K562 (cell line): ENCODE results near the gene PTPRT.

Experiments
- CEBPG ChIP-seq, 3 experiments: fragments of 200-800 bp in 1 of 3; sonication (Bioruptor generic) in 1 of 3; sonication (generic) in 1 of 3; formaldehyde crosslinking in 1 of 3; IDR thresholded peaks in 2 of 3; conservative IDR thresholded peaks in 1 of 3; 2 replicates each; pipeline versions ENCODE4 v1.6.1 to v1.8.0; 2016 to 2022; ENCODE audit warnings: missing compliant biosample characterization in 2 of 3, missing genetic modification characterization in 2 of 3, mild to moderate bottlenecking in 1 of 3, missing genetic modification reagents in 1 of 3
- CHCHD3 ChIP-seq: fragments of 250-450 bp; sonication (Bioruptor Pico); IDR thresholded peaks from 2 replicates; pipeline ENCODE4 v2.1.2; 2022; ENCODE audit warnings: mild to moderate bottlenecking
- CTCF ChIP-seq, 3 experiments: IDR thresholded peaks in 2 of 3; conservative IDR thresholded peaks in 1 of 3; 2 replicates each; pipeline ENCODE4 v1.5.1; 2011 to 2012; ENCODE audit warnings: low read length in 3 of 3, mild to moderate bottlenecking in 3 of 3, control low read depth in 2 of 3, improper control_type of control experiment in 1 of 3, inconsistent platforms in 1 of 3, low read depth in 1 of 3, mixed read lengths in 1 of 3, moderate library complexity in 1 of 3; ENCODE audit not compliant: insufficient read depth in 2 of 3
- HCFC1 ChIP-seq: IDR thresholded peaks from 2 replicates; pipeline ENCODE4 v1.6.1; 2012; ENCODE audit warnings: low read depth, low read length, improper control_type of control experiment
- HNRNPH1 ChIP-seq: fragments of 200-400 bp; formaldehyde crosslinking; optimal IDR thresholded peaks from 2 replicates; pipeline ENCODE3; 2017; ENCODE audit warnings: low read depth, mild to moderate bottlenecking, low read length, moderate library complexity
- NR2F6 ChIP-seq: fragments of 450-650 bp; formaldehyde crosslinking; IDR thresholded peaks from 2 replicates; pipeline ENCODE4 v1.4.0; 2020; ENCODE audit warnings: mild to moderate bottlenecking
- PKNOX1 ChIP-seq: fragments of 450-650 bp; IDR thresholded peaks from 2 replicates; pipeline ENCODE4 v1.6.1; 2016
- ZC3H4 ChIP-seq: sonication (generic); formaldehyde crosslinking; IDR thresholded peaks from 2 replicates; pipeline ENCODE4 v1.9.0; 2021; ENCODE audit warnings: missing genetic modification reagents, borderline replicate concordance
- ZNF146 ChIP-seq: IDR thresholded peaks from one replicate; pipeline ENCODE4 v1.6.1; 2018; ENCODE audit warnings: missing compliant biosample characterization; ENCODE audit not compliant: unreplicated experiment
- ZZZ3 ChIP-seq: fragments of 450-650 bp; IDR thresholded peaks from 2 replicates; pipeline ENCODE4 v1.6.1; 2016; ENCODE audit warnings: antibody characterized with exemption, mild to moderate bottlenecking, moderate library complexity
- TF ChIP-seq, protein P1 (sequence below): fragments of 250-450 bp; sonication (Bioruptor Pico); IDR thresholded peaks from 2 replicates; pipeline ENCODE4 v1.5.0; 2021; ENCODE audit warnings: mild to moderate bottlenecking, moderate library complexity

GRCh38 chr20:42274986-42275385 is 914.7 kb downstream of the PTPRT start:
- no peak for TF ChIP-seq ZZZ3
- no peak for TF ChIP-seq CTCF (IDR thresholded peaks at IDR 0.05 in 2 of 3, conservative IDR thresholded peaks at IDR 0.05 in 1 of 3; ENCODE audit: insufficient read depth in 2 of 3, low read depth in 1 of 3, low read length in 3 of 3)
- TF ChIP-seq CHCHD3, result no peak
- no peak for TF ChIP-seq NR2F6
- TF ChIP-seq ZNF146, result no peak
- TF ChIP-seq HCFC1, result no peak
- TF ChIP-seq PKNOX1, result no peak
- TF ChIP-seq, protein P1, sequence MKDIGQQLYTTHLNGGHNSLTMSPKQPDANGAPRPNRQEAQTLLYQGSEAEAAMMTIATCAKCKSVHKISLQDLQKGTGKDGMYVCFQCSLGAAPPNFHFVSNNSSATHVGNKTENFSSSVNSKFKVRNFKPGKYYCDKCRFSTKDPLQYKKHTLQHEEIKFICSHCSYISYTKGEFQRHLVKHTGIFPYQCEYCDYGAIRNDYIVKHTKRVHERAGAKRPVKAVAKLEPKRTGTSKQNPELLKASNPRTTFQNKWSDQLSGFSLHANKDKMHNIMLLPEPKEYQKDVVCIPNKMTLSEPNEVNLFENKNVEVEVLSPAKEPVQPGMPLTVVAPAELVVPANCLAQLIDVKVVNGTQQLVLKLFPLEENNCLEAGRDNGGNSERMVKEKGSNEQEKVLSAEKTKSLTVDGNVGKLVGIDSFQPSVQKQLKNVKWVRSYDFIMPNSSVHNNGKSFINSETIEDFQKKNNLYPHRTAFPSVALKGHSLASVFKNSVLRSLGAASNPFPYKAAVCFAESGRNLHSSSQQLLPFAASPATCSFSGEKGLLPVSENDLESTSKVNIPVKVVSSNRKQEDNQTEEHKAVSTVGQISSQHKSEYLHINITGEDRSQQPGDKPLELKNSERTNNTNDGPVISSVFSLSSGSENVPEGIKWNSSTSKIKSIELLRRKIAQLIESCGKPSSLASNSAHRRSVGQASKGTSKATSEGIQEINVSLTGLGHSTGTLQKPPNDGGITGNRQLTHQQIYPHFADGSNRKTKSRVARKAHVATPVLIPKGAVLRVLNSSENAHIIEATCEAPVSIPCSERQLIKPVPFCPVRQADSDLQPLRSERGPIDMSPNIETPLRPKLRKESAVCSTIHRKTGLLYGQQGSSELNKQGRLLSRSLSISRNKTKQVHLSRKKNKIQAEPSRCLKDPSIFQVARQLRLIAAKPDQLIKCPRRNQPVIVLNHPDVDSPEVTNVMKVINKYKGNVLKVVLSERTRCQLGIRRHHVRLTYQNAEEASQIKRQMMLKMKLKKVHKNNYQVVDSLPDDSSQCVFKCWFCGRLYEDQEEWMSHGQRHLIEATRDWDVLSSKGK (CRISPR knock-in tag), result no peak
- TF ChIP-seq ZC3H4 (CRISPR knock-in tag), result no peak
- TF ChIP-seq HNRNPH1, result no peak
- no peak for TF ChIP-seq CEBPG (CRISPR knock-in tag; IDR thresholded peaks at IDR 0.05)
- no peak for TF ChIP-seq CEBPG (tag; conservative IDR thresholded peaks at IDR 0.05 in 1 of 2, IDR thresholded peaks at IDR 0.05 in 1 of 2)
